Sigmoid colon (tissue), 4 donors: Measurements from ENCODE around the gene MMP12.

Experiments used
- CTCF ChIP-seq, 4 experiments: fragments of 450-650 bp in 3 of 4; fragments of 200-600 bp in 1 of 4; IDR thresholded peaks; one replicate each; pipeline ENCODE4 v1.5.1; 2016 to 2019; ENCODE audit warnings: antibody characterized with exemption in 4 of 4, mild to moderate bottlenecking in 3 of 4, moderate library complexity in 2 of 4
- EP300 ChIP-seq, 4 donors: sonication (generic); formaldehyde crosslinking; IDR thresholded peaks; one replicate each; pipeline ENCODE4 v1.6.1; 2017; ENCODE audit warnings: antibody characterized with exemption in 4 of 4
- POLR2A ChIP-seq, 2 donors: fragments of 450-650 bp; IDR thresholded peaks; one replicate each; pipeline ENCODE4 v1.6.1; 2016; ENCODE audit warnings: antibody characterized with exemption in 2 of 2, mild to moderate bottlenecking in 2 of 2, moderate library complexity in 2 of 2
- POLR2AphosphoS5 ChIP-seq, 4 donors: sonication (generic); formaldehyde crosslinking; IDR thresholded peaks; one replicate each; pipeline ENCODE4 v1.6.1; 2017; ENCODE audit warnings: antibody characterized with exemption in 4 of 4

GRCh38 chr11:102837156-102837555 is 37.6 kb downstream of the MMP12 start:
- no peak for TF ChIP-seq POLR2AphosphoS5 (IDR thresholded peaks at IDR 0.05)
- no peak for TF ChIP-seq EP300 (IDR thresholded peaks at IDR 0.05)
- no peak for TF ChIP-seq CTCF (IDR thresholded peaks at IDR 0.05)
- no peak for TF ChIP-seq POLR2A (IDR thresholded peaks at IDR 0.05)
